ENCODE measurements around the gene SAP30BP.
A peak's percentile ranks its signal among the peaks of the same experiment; 100 is the strongest.

The SAP30BP gene

DNA sequence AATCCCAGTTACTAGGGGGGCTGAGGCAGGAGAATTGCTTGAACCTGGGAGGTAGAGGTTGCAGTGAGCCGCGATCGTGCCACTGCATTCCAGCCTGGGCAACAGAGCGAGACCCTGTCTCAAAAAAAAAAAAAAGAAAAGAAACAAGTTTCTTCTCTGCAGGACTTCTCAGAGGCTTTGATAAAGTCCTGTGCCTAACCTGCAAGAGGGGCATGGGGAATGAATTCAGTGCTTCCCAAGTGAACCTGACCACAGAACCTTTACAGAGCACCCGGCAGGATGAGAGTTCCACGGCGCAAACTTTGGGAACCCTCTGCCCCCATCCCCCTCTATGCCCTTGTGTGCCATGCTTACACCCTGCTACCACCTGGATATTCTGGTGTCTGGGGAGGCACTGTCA lies 72.0 kb downstream of the SAP30BP start:
- no peak for DNase-seq (ENCODE audit: low read depth in 2 of 2)

DNA sequence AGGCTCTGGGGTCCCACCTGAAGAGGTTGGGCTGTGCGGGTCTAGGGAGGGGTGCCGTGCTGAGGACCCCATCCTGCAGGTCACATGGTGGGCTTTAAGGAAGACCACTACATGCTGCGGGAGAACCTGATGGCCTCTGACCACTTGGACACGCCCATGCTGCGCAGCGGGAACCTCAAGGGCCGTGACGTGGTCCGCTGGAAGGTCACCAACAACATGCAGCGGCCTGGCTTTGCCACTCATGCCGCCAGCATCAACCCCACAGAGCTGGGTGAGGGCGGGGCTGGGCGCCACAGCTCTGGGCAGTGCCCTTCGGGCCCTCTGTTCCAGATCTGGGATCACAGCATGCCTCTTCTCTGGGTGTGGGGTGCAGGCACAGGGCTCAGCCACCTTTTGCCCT lies 72.7 kb downstream of the SAP30BP start:
- no peak for DNase-seq (ENCODE audit: low read depth in 2 of 2)

DNA sequence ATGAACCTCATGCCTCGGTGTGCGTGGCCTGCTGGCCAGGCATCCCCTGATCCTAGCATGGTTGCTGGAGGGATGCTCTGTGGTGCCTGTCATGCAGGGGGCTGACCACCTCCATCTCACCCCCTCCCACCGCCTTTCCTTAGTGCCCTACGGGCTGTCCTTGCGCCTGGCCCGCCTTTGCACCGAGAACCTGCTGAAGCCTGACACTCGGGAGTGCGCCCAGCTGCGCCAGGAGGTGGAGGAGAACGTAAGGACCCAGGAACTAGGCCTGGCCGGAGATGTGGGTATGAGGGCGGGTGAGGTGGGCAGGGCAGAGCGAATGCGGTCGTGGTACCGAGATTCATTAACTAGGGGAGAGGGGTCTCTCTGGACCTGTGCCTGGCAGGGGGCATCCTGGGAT lies 73.1 kb downstream of the SAP30BP start:
- no peak for DNase-seq (ENCODE audit: low read depth in 2 of 2)

DNA sequence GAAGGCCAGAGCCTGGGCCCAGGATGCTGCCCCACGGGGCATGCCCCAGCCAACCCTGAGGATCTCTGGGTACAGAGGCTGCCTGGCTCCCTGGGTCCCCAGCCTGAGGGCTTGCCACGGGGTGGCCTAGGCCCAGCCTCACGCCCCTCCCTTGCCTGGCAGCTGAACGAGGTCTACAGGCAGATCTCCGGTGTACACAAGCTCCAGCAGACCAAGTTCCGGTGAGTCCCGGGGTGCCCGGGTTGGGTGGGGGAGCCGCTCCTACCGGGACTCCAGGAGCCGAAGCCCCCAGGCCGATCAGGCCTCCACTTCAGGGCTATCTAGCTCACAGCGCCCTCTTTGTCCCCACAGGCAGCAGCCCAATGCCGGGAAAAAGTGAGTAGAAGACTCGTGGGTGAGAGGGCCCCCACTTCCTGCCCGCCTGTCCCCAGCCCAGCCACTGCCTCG lies 73.5 kb downstream of the SAP30BP start:
- DNase-seq (ENCODE audit: low read depth in 2 of 2): no peak

GRCh38 chr17:75742337-75742736 lies 75.2 kb downstream of the SAP30BP start:
- DNase-seq (ENCODE audit: low read depth in 2 of 2): no peak

GRCh38 chr17:75743625-75744206 lies 76.6 kb downstream of the SAP30BP start:
- DNase-seq (ENCODE audit: low read depth in 2 of 2): no peak

DNA sequence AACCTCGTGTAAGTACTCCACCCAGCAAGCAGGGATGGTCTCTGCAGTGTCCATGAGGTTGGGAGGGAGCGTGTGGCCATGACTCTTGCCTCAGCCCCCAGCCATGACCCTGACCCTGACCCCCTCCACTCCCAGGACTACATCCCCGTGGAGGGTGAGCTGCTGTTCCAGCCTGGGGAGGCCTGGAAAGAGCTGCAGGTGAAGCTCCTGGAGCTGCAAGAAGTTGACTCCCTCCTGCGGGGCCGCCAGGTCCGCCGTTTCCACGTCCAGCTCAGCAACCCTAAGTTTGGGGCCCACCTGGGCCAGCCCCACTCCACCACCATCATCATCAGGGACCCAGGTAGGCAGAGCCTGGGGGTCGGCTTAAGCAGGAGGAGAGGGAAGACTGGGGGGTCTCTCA lies 81.6 kb downstream of the SAP30BP start:
- no peak for DNase-seq (ENCODE audit: low read depth in 2 of 2)

DNA sequence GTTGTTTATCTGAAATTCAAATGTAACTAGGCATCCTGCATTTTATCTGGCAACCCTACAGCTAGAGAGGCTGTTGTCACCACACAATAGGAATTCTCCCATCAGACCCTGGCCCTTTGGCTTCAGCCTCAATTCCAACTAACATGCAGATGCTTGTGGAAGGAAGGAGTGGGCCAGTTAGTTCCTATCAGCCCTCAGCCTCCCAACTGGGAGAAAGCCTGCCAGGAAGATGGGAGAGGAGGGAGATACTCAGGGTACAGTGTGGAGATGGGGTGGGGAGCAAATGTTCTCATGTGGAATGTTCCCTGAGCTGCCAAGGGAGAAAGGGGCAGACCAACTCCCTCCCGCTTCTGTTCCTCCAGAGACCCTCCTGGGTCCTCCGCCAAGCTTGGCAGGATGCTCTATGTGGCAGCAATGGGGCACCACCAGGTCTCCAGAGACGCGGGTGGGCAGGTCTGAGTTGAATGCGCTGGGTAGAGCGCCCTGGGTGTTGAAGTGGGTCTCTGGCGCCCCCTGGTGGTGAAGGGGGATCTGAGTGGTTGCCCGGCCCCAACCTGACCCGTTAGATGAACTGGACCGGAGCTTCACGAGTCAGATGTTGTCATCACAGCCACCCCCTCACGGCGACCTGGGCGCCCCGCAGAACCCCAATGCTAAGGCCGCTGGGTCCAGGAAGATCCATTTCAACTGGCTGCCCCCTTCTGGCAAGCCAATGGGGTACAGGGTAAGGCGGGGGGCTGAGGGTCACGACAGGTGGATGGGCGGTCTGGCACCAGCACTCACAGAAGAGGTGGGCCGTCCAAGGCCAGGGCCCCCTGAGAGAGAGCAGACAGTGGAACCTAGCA lies 82.6 kb downstream of the SAP30BP start:
- peak; percentile 68 to 90 for DNase-seq (ENCODE audit: low read depth in 2 of 2)

DNA sequence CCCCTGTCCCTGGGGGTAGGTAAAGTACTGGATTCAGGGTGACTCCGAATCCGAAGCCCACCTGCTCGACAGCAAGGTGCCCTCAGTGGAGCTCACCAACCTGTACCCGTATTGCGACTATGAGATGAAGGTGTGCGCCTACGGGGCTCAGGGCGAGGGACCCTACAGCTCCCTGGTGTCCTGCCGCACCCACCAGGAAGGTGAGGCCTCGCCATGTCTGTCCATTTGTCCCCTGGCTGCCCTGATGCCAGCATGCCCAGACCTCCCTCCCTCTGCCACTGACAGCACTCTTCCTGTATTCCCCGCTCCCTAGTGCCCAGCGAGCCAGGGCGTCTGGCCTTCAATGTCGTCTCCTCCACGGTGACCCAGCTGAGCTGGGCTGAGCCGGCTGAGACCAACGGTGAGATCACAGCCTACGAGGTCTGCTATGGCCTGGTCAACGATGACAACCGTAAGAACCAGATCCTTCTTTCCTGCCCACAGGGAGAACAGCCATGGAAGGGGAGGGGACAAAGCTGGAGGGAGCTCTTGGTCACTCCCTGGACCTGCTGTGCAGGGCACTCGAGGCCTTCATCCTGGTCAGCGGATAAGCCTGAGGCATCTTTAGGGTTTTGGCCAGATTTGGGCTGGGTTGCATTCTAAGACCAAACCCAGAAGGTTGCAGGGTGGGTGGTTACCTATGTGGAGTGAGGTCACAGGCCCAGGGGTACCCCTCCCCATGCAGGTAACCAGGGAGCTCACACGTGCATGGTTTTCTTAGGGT lies 83.7 kb downstream of the SAP30BP start:
- no peak for DNase-seq (ENCODE audit: low read depth in 2 of 2)

- DNase-seq (ENCODE audit: low read depth in 2 of 2): no peak
Measured at GRCh38 chr17:75751676-75752404, 84.7 kb downstream of the SAP30BP start.

- no peak for DNase-seq (ENCODE audit: low read depth in 2 of 2)
Measured at GRCh38 chr17:75752405-75752709, 85.2 kb downstream of the SAP30BP start.

- DNase-seq (ENCODE audit: low read depth in 2 of 2): no peak
Measured at GRCh38 chr17:75752802-75753513, 85.8 kb downstream of the SAP30BP start.

DNA sequence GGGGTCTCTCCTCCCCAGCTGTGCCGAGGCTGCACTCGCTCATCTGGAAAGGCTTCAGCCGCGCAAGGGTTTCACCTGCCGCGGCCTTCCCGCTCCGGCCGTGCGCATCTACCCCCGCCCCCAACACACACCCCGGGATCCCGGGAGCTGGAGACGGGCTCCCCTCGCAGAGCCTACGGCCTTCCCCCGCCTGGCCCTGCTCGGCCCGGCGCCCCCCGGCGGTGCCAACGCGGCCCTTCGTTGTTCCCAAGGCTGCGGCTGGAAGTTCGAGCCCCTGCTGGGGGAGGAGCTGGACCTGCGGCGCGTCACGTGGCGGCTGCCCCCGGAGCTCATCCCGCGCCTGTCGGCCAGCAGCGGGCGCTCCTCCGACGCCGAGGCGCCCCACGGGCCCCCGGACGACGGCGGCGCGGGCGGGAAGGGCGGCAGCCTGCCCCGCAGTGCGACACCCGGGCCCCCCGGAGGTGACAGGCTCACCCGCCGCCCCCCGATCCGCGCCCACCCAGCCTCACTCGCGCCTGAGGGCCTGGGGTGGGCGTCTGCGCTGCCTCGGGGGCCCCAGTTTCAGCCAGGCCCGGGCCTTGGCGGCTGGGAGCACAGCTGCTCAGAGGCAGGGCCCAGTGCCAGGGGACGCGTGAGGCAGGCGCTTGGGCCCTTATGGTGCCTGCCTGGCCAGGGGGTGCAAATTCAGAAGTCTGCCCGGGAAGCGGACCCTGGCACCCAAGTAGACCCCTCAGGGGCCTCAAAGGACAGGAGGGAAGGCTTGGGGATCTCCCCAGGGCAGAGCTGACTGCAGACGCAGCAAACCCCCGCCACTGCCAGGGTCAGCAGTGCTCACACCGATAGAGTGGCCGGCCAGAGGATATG lies 86.6 kb downstream of the SAP30BP start:
- peak; percentile 37 to 46 for DNase-seq (ENCODE audit: low read depth in 2 of 2)

DNA sequence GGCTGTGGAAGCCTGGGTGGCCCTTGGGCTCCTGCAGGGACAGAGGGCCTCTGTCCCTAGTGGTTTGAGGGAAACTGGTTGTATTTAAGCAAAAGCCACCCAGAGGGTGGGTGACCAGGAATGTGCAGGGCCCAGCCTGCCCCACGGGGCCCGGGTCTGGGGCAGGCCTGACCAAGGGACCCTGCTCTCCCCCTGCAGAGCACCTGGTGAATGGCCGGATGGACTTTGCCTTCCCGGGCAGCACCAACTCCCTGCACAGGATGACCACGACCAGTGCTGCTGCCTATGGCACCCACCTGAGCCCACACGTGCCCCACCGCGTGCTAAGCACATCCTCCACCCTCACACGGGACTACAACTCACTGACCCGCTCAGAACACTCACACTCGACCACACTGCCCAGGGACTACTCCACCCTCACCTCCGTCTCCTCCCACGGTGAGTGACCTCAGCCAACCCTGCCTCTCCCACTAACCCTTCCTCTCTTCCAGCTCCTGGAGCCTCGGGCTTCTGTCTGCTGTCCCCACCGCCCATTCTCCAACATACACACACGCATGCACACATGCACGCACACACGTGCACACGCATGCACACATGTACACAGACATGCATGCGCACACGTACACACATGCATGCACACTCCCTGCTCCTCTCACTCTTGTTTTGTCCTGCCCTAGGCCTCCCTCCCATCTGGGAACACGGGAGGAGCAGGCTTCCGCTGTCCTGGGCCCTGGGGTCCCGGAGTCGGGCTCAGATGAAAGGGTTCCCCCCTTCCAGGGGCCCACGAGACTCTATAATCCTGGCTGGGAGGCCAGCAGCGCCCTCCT lies 87.5 kb downstream of the SAP30BP start:
- no peak for DNase-seq (ENCODE audit: low read depth in 2 of 2)

DNA sequence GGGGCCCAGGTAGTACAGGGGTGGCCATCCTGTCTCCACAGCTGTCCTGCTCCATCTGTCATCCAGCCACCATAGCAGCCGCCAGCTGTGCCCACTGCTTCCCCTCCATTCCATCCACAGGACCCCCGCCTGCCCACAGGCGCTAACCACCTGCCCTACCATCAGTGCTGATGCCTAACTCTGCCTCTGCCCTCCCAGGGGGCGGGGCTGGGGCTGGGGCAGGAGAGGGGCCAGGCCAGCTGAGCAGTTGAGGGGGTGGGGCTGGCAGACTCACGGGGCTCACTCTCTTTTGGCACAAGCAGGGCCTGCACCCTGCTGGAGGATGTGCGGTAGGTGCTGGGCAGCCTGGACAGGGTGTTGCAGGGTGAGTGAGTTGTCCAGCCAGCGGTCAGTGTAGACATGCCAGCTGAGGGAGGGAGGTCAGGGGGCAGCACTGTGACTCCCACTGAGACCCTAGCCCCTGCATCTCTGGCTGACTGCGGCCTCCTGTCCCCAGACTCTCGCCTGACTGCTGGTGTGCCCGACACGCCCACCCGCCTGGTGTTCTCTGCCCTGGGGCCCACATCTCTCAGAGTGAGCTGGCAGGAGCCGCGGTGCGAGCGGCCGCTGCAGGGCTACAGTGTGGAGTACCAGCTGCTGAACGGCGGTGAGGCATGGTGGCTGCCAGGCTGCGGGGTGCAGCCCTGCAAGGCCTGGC lies 88.2 kb downstream of the SAP30BP start:
- DNase-seq (ENCODE audit: low read depth in 2 of 2): no peak

DNA sequence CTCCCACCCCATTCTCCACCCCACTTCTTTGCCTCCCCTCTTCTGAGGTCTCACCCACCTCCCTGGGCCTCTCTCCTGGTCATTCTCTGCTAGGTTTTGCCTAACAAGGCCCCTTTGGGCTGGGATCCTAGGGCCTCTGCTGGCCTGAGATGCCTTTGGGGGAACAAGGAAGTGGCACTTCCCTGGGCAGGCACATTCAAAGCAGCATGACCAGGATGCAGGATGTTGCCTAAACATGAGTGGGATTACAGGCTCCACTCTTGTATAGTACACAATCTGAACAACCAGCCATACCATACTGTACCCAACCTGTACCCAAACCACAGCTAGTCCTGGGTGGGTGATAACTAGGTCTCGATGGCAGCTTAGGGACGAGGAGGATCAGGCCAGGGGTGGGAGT lies 88.9 kb downstream of the SAP30BP start:
- DNase-seq (ENCODE audit: low read depth in 2 of 2): no peak

GRCh38 chr17:75756451-75757085 lies 89.4 kb downstream of the SAP30BP start:
- no peak for DNase-seq (ENCODE audit: low read depth in 2 of 2)

DNA sequence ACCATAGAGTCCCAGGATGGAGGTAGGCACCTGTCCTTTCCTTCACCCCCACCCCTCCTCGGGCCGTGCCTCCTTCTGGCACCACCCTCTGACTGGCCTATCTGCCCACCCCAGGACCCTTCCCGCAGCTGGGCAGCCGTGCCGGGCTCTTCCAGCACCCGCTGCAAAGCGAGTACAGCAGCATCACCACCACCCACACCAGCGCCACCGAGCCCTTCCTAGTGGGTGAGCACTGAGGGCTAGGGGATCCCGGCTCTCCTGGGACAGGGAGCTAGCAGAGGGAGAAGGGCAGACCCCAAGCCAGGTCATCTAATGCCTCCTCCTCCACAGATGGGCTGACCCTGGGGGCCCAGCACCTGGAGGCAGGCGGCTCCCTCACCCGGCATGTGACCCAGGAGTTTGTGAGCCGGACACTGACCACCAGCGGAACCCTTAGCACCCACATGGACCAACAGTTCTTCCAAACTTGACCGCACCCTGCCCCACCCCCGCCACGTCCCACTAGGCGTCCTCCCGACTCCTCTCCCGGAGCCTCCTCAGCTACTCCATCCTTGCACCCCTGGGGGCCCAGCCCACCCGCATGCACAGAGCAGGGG lies 90.0 kb downstream of the SAP30BP start:
- no peak for DNase-seq (ENCODE audit: low read depth in 2 of 2)

All from stimulated activated CD4-positive, alpha-beta T cell treated with anti-CD3 and anti-CD28 coated beads, Interleukin-1b, Interleukin-23, amount 100 ng/mL, for 1 hour (primary cell).